Measurements from ENCODE around the gene KPNA3. TPM values are rescaled to one million over a fixed set of nuclear protein-coding genes. Genes with fewer than 3 reads are reported as not detected.

The KPNA3 gene
- total and polyA plus RNA-seq, 4 donors, result 10.9 to 22.0 (median 16.6) TPM

DNA sequence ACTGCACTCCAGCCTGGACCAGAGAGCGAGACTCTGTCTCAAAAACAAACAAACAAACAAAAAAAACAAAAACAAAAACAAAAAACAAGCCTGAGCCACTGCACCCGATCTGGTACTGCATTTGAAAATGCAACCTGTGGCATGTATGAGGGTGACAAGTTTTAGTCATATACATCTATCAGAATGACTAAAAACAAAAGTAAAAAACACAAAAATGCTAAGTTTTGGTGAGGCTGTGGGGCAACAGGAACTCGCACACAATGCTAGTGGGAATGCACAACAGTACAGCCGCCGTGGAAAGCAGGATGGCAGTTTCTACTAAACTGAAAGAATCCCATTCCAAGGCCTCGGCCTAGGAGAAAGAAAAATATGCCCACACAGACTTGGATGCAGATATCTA is 109.0 kb downstream of the KPNA3 start:
- Histone ChIP-seq H3K36me3 (ENCODE audit: control insufficient read depth in 4 of 4, insufficient read depth in 3 of 4, low read depth in 1 of 4, low read length in 3 of 4) (peaks cover 0 to 7% (median 2%) of the 10 kb centered on the region in 4 donors), H3K4me3 (ENCODE audit: low read depth in 1 of 3, low read length in 3 of 3) (no peak overlapping the region), H3K9ac (ENCODE audit: low read depth in 1 of 2, low read length in 2 of 2) (no peak overlapping the region), H3K27me3 (ENCODE audit: control insufficient read depth in 4 of 4, insufficient read depth in 4 of 4, low read length in 3 of 4) (no peaks in the 10 kb centered on the region), H3K9me3 (ENCODE audit: control insufficient read depth in 4 of 4, low read length in 3 of 4) (no peaks in the 10 kb centered on the region), H3K27ac (ENCODE audit: low read depth in 1 of 2, low read length in 2 of 2) (no peak overlapping the region), H3K4me1 (ENCODE audit: control insufficient read depth in 4 of 4, insufficient read depth in 4 of 4, low read length in 3 of 4) (peaks cover 0 to 3% (median 0%) of the 10 kb centered on the region in 4 donors)
- no peak for TF ChIP-seq REST (IDR thresholded peaks at IDR 0.05)
- no peak for TF ChIP-seq EGR1 (IDR thresholded peaks at IDR 0.05; ENCODE audit: low read depth in 2 of 2)
- TF ChIP-seq JUND (IDR thresholded peaks at IDR 0.05), result no peak
- no peak for TF ChIP-seq CTCF (IDR thresholded peaks at IDR 0.05; ENCODE audit: low read depth, low read length, missing input control)
- no peak for TF ChIP-seq NR2F2 (IDR thresholded peaks at IDR 0.05)
- no peak for TF ChIP-seq HNF4A (conservative IDR thresholded peaks at IDR 0.05)
- no peak for TF ChIP-seq HNF4G (IDR thresholded peaks at IDR 0.05)
- TF ChIP-seq, protein P1, sequence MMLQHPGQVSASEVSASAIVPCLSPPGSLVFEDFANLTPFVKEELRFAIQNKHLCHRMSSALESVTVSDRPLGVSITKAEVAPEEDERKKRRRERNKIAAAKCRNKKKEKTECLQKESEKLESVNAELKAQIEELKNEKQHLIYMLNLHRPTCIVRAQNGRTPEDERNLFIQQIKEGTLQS (IDR thresholded peaks at IDR 0.05), result no peak
- no peak for DNase-seq (ENCODE audit: low spot score)
- WGBS, result 87% methylated on average over 6 of the region's 6 CpGs

DNA sequence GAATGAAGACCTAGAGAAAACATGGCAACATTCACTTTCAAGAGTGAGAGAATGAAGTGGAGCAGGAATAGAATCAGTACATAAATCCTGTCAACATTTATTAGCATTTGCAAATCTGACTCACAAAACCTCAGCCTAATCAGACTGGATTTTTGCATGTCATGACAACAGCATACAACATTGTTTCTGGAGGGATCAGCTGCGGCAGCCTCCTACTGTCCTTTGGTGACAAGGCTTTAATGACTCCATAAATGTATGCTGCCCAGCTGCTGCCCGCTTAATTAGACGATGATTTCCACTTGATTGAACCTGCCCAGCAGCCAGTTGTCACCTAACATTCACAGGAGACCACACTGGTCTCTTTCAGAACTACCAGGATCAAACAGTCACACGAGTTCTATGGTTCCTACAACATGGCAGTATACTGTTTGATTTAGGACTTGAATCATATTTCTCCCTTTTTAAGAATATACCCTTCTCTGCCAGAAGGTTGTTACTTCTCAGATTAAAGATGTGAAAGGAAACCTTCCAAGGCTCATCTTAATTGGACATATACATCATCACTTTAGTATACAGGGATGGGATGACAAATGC is 110.5 kb downstream of the KPNA3 start:
- no peak for DNase-seq (ENCODE audit: low spot score)
- Histone ChIP-seq H3K4me3 (ENCODE audit: low read depth in 1 of 3, low read length in 3 of 3) (no peak overlapping the region), H3K27ac (ENCODE audit: low read depth in 1 of 2, low read length in 2 of 2) (no peak overlapping the region), H3K36me3 (ENCODE audit: control insufficient read depth in 4 of 4, insufficient read depth in 3 of 4, low read depth in 1 of 4, low read length in 3 of 4) (peaks cover 0 to 2% (median under 1%) of the 10 kb centered on the region in 4 donors), H3K9ac (ENCODE audit: low read depth in 1 of 2, low read length in 2 of 2) (no peak overlapping the region), H3K9me3 (ENCODE audit: control insufficient read depth in 4 of 4, low read length in 3 of 4) (no peaks in the 10 kb centered on the region), H3K4me1 (ENCODE audit: control insufficient read depth in 4 of 4, insufficient read depth in 4 of 4, low read length in 3 of 4) (peaks cover 0 to 8% (median 7%) of the 10 kb centered on the region in 4 donors), H3K27me3 (ENCODE audit: control insufficient read depth in 4 of 4, insufficient read depth in 4 of 4, low read length in 3 of 4) (no peaks in the 10 kb centered on the region)
- TF ChIP-seq RXRA (IDR thresholded peaks at IDR 0.05) (no peak), FOXA1 (IDR thresholded peaks at IDR 0.05) (no peak), YY1 (IDR thresholded peaks at IDR 0.05) (no peak), FOXA2 (IDR thresholded peaks at IDR 0.05) (no peak), GABPA (IDR thresholded peaks at IDR 0.05 in 1 of 2, conservative IDR thresholded peaks at IDR 0.05 in 1 of 2) (no peak), SP1 (IDR thresholded peaks at IDR 0.05) (no peak)
- TF ChIP-seq, protein P2, sequence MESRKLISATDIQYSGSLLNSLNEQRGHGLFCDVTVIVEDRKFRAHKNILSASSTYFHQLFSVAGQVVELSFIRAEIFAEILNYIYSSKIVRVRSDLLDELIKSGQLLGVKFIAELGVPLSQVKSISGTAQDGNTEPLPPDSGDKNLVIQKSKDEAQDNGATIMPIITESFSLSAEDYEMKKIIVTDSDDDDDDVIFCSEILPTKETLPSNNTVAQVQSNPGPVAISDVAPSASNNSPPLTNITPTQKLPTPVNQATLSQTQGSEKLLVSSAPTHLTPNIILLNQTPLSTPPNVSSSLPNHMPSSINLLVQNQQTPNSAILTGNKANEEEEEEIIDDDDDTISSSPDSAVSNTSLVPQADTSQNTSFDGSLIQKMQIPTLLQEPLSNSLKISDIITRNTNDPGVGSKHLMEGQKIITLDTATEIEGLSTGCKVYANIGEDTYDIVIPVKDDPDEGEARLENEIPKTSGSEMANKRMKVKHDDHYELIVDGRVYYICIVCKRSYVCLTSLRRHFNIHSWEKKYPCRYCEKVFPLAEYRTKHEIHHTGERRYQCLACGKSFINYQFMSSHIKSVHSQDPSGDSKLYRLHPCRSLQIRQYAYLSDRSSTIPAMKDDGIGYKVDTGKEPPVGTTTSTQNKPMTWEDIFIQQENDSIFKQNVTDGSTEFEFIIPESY (IDR thresholded peaks at IDR 0.05), result no peak
- 94% methylated on average over 4 of the region's 4 CpGs for WGBS

All from liver (tissue), 9 donors.